ENCODE measurements around the gene KLHL29.

Gene KLHL29

GRCh38 chr2:23713351-23713750 lies 328.4 kb downstream of the KLHL29 start:
- Histone ChIP-seq H3K9me2 (replicated peaks; ENCODE audit: low read depth, low read length) (no peaks in the 10 kb centered on the region), H3K9me3 (ENCODE audit: insufficient read depth, low read depth, low read length) (no peaks in the 10 kb centered on the region), H4K20me1 (ENCODE audit: insufficient read depth, low read length, poor library complexity, severe bottlenecking) (no peaks in the 10 kb centered on the region), H3K4me1 (ENCODE audit: insufficient read depth, low read length, poor library complexity, severe bottlenecking) (no peaks in the 10 kb centered on the region), H3F3A (ENCODE audit: low read depth) (no peaks in the 10 kb centered on the region), H3K36me3 (ENCODE audit: insufficient read depth, low read length) (no peaks in the 10 kb centered on the region), H3K79me2 (ENCODE audit: insufficient read depth, low read length) (no peaks in the 10 kb centered on the region), H2AFZ (ENCODE audit: low read length) (no peak overlapping the region), H3K4me2 (ENCODE audit: low read depth, low read length, poor library complexity, severe bottlenecking) (no peak overlapping the region), H3K27me3 (ENCODE audit: insufficient read depth, low read length, poor library complexity, severe bottlenecking) (no peaks in the 10 kb centered on the region), H3K9ac (ENCODE audit: low read depth, low read length, poor library complexity, severe bottlenecking) (no peak overlapping the region), H3K4me3 (ENCODE audit: low read length, poor library complexity, severe bottlenecking) (no peak overlapping the region)
- TF ChIP-seq, protein P1, sequence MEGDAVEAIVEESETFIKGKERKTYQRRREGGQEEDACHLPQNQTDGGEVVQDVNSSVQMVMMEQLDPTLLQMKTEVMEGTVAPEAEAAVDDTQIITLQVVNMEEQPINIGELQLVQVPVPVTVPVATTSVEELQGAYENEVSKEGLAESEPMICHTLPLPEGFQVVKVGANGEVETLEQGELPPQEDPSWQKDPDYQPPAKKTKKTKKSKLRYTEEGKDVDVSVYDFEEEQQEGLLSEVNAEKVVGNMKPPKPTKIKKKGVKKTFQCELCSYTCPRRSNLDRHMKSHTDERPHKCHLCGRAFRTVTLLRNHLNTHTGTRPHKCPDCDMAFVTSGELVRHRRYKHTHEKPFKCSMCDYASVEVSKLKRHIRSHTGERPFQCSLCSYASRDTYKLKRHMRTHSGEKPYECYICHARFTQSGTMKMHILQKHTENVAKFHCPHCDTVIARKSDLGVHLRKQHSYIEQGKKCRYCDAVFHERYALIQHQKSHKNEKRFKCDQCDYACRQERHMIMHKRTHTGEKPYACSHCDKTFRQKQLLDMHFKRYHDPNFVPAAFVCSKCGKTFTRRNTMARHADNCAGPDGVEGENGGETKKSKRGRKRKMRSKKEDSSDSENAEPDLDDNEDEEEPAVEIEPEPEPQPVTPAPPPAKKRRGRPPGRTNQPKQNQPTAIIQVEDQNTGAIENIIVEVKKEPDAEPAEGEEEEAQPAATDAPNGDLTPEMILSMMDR (conservative IDR thresholded peaks at IDR 0.05; ENCODE audit: low read length) = no peak
- TF ChIP-seq EZH2phosphoT487 (IDR thresholded peaks at IDR 0.05; ENCODE audit: borderline replicate concordance) = no peak

DNA sequence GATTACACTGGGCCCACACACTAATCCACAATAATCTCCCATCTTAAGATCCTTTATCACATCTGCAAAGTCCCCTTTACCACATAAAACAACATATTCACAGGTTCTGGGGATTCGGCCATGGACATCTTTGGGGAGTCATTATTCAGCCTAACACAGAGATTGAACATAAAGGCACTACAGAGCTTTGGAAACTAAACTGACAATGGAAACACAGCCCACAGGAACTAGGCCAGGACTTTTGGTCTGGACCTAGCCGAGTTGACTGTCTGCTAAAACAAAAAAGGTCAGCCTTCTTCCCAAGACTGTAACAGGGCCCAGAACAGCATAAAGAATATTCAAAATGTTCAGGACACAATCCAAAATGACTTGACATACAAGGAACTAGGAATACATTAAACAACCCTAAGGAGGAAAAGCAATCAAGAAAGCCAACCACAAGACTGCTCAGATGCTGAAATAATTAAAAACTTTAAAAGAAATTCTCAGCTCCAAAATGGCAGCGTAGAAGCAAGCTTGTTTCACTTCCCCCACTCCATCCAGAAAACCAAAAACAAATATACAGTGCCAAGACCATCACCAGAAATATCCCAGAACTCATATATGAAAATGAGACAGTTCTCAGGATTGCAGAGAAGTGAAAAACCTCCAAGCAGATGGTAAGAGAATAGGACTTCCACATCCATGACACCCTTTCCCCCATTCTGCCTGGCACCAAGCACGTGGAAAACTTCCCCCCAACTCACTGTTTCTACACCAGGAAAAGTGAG lies 334.1 kb downstream of the KLHL29 start:
- Histone ChIP-seq H3F3A (ENCODE audit: low read depth) (no peaks in the 10 kb centered on the region), H3K27me3 (ENCODE audit: insufficient read depth, low read length, poor library complexity, severe bottlenecking) (no peaks in the 10 kb centered on the region), H3K4me1 (ENCODE audit: insufficient read depth, low read length, poor library complexity, severe bottlenecking) (no peaks in the 10 kb centered on the region), H3K9me3 (ENCODE audit: insufficient read depth, low read depth, low read length) (peaks cover 16% of the 10 kb centered on the region; the same call in 1 of the 2 replicates), H3K9ac (ENCODE audit: low read depth, low read length, poor library complexity, severe bottlenecking) (no peak overlapping the region), H3K4me3 (ENCODE audit: low read length, poor library complexity, severe bottlenecking) (no peak overlapping the region), H3K79me2 (ENCODE audit: insufficient read depth, low read length) (no peaks in the 10 kb centered on the region), H4K20me1 (ENCODE audit: insufficient read depth, low read length, poor library complexity, severe bottlenecking) (no peaks in the 10 kb centered on the region), H3K36me3 (ENCODE audit: insufficient read depth, low read length) (0 out of 2 replicates have a peak, but pooled peaks cover 3% of the 10 kb centered on the region), H3K9me2 (replicated peaks; ENCODE audit: low read depth, low read length) (no peaks in the 10 kb centered on the region), H3K4me2 (ENCODE audit: low read depth, low read length, poor library complexity, severe bottlenecking) (no peak overlapping the region), H2AFZ (ENCODE audit: low read length) (no peak overlapping the region)
- TF ChIP-seq, protein P1 (conservative IDR thresholded peaks at IDR 0.05; ENCODE audit: low read length) = no peak
- no peak for TF ChIP-seq EZH2phosphoT487 (IDR thresholded peaks at IDR 0.05; ENCODE audit: borderline replicate concordance)

GRCh38 chr2:23719716-23720115 lies 334.7 kb downstream of the KLHL29 start:
- TF ChIP-seq EZH2phosphoT487 (IDR thresholded peaks at IDR 0.05; ENCODE audit: borderline replicate concordance) = no peak
- TF ChIP-seq, protein P1 (conservative IDR thresholded peaks at IDR 0.05; ENCODE audit: low read length) = no peak
- no peaks in the 10 kb centered on the region for H3F3A ChIP-seq (ENCODE audit: low read depth)
- no peaks in the 10 kb centered on the region for H3K27me3 ChIP-seq (ENCODE audit: insufficient read depth, low read length, poor library complexity, severe bottlenecking)
- no peak overlapping the region for H2AFZ ChIP-seq (ENCODE audit: low read length)
- H3K4me3 ChIP-seq (ENCODE audit: low read length, poor library complexity, severe bottlenecking) = no peak overlapping the region
- no peaks in the 10 kb centered on the region for H4K20me1 ChIP-seq (ENCODE audit: insufficient read depth, low read length, poor library complexity, severe bottlenecking)
- H3K9ac ChIP-seq (ENCODE audit: low read depth, low read length, poor library complexity, severe bottlenecking) = no peak overlapping the region
- H3K9me3 ChIP-seq (ENCODE audit: insufficient read depth, low read depth, low read length) = peaks cover 16% of the 10 kb centered on the region; the same call in 1 of the 2 replicates
- no peaks in the 10 kb centered on the region for H3K79me2 ChIP-seq (ENCODE audit: insufficient read depth, low read length)
- H3K4me1 ChIP-seq (ENCODE audit: insufficient read depth, low read length, poor library complexity, severe bottlenecking) = no peaks in the 10 kb centered on the region
- H3K36me3 ChIP-seq (ENCODE audit: insufficient read depth, low read length) = 0 out of 2 replicates have a peak, but pooled peaks cover 3% of the 10 kb centered on the region
- H3K4me2 ChIP-seq (ENCODE audit: low read depth, low read length, poor library complexity, severe bottlenecking) = no peak overlapping the region
- no peaks in the 10 kb centered on the region for H3K9me2 ChIP-seq (replicated peaks; ENCODE audit: low read depth, low read length)

All from Loucy (cell line).